GM12878 (cell line): Measurements from ENCODE around the gene CFAP52.

Experiments
- ATF3 ChIP-seq: IDR thresholded peaks from 2 replicates; pipeline ENCODE4 v1.6.1; 2011; ENCODE audit warnings: low read depth, mild to moderate bottlenecking, low read length, moderate library complexity, borderline replicate concordance; ENCODE audit errors: extremely low read depth
- ELK1 ChIP-seq: IDR thresholded peaks from 2 replicates; pipeline ENCODE4 v1.6.1; 2012; ENCODE audit warnings: low read depth, low read length, improper control_type of control experiment
- EP300 ChIP-seq, 2 experiments: fragments of 150-350 bp in 1 of 2; IDR thresholded peaks; 2 replicates each; pipeline ENCODE4 v1.6.1; 2011 to 2012; ENCODE audit warnings: low read depth in 2 of 2, low read length in 2 of 2, borderline replicate concordance in 1 of 2, improper control_type of control experiment in 1 of 2, inconsistent platforms in 1 of 2; ENCODE audit not compliant: control insufficient read depth in 1 of 2
- ESRRA ChIP-seq: IDR thresholded peaks from 2 replicates; pipeline ENCODE4 v1.6.1; 2012; ENCODE audit warnings: mild to moderate bottlenecking, low read length, improper control_type of control experiment
- EZH2 ChIP-seq: IDR thresholded peaks from 2 replicates; pipeline ENCODE4 v1.6.1; 2012; ENCODE audit warnings: low read depth, mild to moderate bottlenecking, control low read depth, inconsistent platforms, low read length, borderline replicate concordance; ENCODE audit not compliant: control insufficient read depth
- GABPA ChIP-seq: IDR thresholded peaks from 2 replicates; pipeline ENCODE4 v1.6.1; 2014; ENCODE audit warnings: antibody characterized with exemption, low read depth, mild to moderate bottlenecking, inconsistent platforms
- IRF3 ChIP-seq: fragments of 450-650 bp; IDR thresholded peaks from 2 replicates; pipeline ENCODE4 v1.6.1; 2014; ENCODE audit warnings: mild to moderate bottlenecking
- NR2F1 ChIP-seq: fragments of 450-650 bp; conservative IDR thresholded peaks from 2 replicates; pipeline ENCODE4 v1.6.1; 2017; ENCODE audit warnings: mild to moderate bottlenecking
- POLR2A ChIP-seq: IDR thresholded peaks from 2 replicates; pipeline ENCODE4 v1.6.1; 2011; ENCODE audit warnings: low read depth, mild to moderate bottlenecking, low read length
- RAD21 ChIP-seq: IDR thresholded peaks from 2 replicates; pipeline ENCODE4 v1.6.1; 2011; ENCODE audit warnings: mild to moderate bottlenecking, low read depth, low read length, moderate library complexity; ENCODE audit not compliant: insufficient read depth
- TAF1 ChIP-seq: IDR thresholded peaks from 2 replicates; pipeline ENCODE4 v1.6.1; 2011; ENCODE audit warnings: mild to moderate bottlenecking, low read depth, low read length, borderline replicate concordance
- TF ChIP-seq, protein P1 (sequence below), 3 experiments: IDR thresholded peaks in 2 of 3; conservative IDR thresholded peaks in 1 of 3; 2 replicates each; pipeline ENCODE4 v1.5.1; 2011; ENCODE audit warnings: low read depth in 3 of 3, low read length in 3 of 3, mild to moderate bottlenecking in 3 of 3, control low read depth in 2 of 3, moderate library complexity in 2 of 3, inconsistent platforms in 1 of 3, mixed read lengths in 1 of 3; ENCODE audit not compliant: control insufficient read depth in 2 of 3, insufficient read depth in 1 of 3; ENCODE audit errors: extremely low read depth in 1 of 3
- TF ChIP-seq, protein P2 (sequence below): fragments of 450-650 bp; IDR thresholded peaks from 2 replicates; pipeline ENCODE4 v1.6.1; 2016; ENCODE audit warnings: mild to moderate bottlenecking

GRCh38 chr17:9532715-9533114 lies 43.7 kb upstream of the CFAP52 start:
- no peak for TF ChIP-seq POLR2A
- TF ChIP-seq, protein P1, sequence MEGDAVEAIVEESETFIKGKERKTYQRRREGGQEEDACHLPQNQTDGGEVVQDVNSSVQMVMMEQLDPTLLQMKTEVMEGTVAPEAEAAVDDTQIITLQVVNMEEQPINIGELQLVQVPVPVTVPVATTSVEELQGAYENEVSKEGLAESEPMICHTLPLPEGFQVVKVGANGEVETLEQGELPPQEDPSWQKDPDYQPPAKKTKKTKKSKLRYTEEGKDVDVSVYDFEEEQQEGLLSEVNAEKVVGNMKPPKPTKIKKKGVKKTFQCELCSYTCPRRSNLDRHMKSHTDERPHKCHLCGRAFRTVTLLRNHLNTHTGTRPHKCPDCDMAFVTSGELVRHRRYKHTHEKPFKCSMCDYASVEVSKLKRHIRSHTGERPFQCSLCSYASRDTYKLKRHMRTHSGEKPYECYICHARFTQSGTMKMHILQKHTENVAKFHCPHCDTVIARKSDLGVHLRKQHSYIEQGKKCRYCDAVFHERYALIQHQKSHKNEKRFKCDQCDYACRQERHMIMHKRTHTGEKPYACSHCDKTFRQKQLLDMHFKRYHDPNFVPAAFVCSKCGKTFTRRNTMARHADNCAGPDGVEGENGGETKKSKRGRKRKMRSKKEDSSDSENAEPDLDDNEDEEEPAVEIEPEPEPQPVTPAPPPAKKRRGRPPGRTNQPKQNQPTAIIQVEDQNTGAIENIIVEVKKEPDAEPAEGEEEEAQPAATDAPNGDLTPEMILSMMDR (IDR thresholded peaks at IDR 0.05 in 2 of 3, conservative IDR thresholded peaks at IDR 0.05 in 1 of 3; ENCODE audit: control insufficient read depth in 2 of 3, extremely low read depth in 1 of 3, insufficient read depth in 1 of 3, low read depth in 3 of 3, low read length in 3 of 3), result no peak
- TF ChIP-seq EZH2, result no peak
- TF ChIP-seq NR2F1, result no peak
- TF ChIP-seq TAF1, result no peak
- TF ChIP-seq, protein P2, sequence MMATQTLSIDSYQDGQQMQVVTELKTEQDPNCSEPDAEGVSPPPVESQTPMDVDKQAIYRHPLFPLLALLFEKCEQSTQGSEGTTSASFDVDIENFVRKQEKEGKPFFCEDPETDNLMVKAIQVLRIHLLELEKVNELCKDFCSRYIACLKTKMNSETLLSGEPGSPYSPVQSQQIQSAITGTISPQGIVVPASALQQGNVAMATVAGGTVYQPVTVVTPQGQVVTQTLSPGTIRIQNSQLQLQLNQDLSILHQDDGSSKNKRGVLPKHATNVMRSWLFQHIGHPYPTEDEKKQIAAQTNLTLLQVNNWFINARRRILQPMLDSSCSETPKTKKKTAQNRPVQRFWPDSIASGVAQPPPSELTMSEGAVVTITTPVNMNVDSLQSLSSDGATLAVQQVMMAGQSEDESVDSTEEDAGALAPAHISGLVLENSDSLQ, result no peak
- no peak for TF ChIP-seq IRF3
- TF ChIP-seq ELK1, result no peak
- no peak for TF ChIP-seq ATF3
- TF ChIP-seq GABPA, result no peak
- TF ChIP-seq RAD21, result no peak
- no peak for TF ChIP-seq ESRRA
- no peak for TF ChIP-seq EP300 (IDR thresholded peaks at IDR 0.05; ENCODE audit: borderline replicate concordance in 1 of 2, control insufficient read depth in 1 of 2, low read depth in 2 of 2, low read length in 2 of 2)
